ENCODE results near the gene BPIFB1.

BPIFB1 gene

GRCh38 chr20:33309631-33310030 is 26.6 kb downstream of the BPIFB1 start:
- TF ChIP-seq CTCF (IDR thresholded peaks at IDR 0.05) = no peak
- H2AFZ ChIP-seq = no peak overlapping the region
- H3K4me3 ChIP-seq (ENCODE audit: low read depth, low read length) = no peak overlapping the region
- no peaks in the 10 kb centered on the region for H3K36me3 ChIP-seq (ENCODE audit: control insufficient read depth, insufficient read depth, low read length)
- no peak overlapping the region for H3K9ac ChIP-seq
- H3K27ac ChIP-seq = no peak overlapping the region
- no peaks in the 10 kb centered on the region for H3K4me1 ChIP-seq
- H3K27me3 ChIP-seq (ENCODE audit: control insufficient read depth, insufficient read depth, low read length) = no peaks in the 10 kb centered on the region
- no peak overlapping the region for H3K4me2 ChIP-seq (ENCODE audit: low read length)
- no peaks in the 10 kb centered on the region for H3K9me3 ChIP-seq (ENCODE audit: control insufficient read depth, low read length)
- no peaks in the 10 kb centered on the region for H3K79me2 ChIP-seq

GRCh38 chr20:33310327-33310899 is 27.4 kb downstream of the BPIFB1 start:
- Histone ChIP-seq H3K27me3 (ENCODE audit: control insufficient read depth, insufficient read depth, low read length) (no peaks in the 10 kb centered on the region), H2AFZ (no peak overlapping the region), H3K27ac (no peak overlapping the region), H3K4me1 (no peaks in the 10 kb centered on the region), H3K36me3 (ENCODE audit: control insufficient read depth, insufficient read depth, low read length) (no peaks in the 10 kb centered on the region), H3K4me2 (ENCODE audit: low read length) (no peak overlapping the region), H3K79me2 (no peaks in the 10 kb centered on the region), H3K4me3 (ENCODE audit: low read depth, low read length) (no peak overlapping the region), H3K9me3 (ENCODE audit: control insufficient read depth, low read length) (no peaks in the 10 kb centered on the region), H3K9ac (no peak overlapping the region)
- no peak for TF ChIP-seq CTCF (IDR thresholded peaks at IDR 0.05)

GRCh38 chr20:33311011-33311410 is 28.0 kb downstream of the BPIFB1 start:
- H3K79me2 ChIP-seq = no peaks in the 10 kb centered on the region
- no peaks in the 10 kb centered on the region for H3K27me3 ChIP-seq (ENCODE audit: control insufficient read depth, insufficient read depth, low read length)
- H3K27ac ChIP-seq = no peak overlapping the region
- H3K4me2 ChIP-seq (ENCODE audit: low read length) = no peak overlapping the region
- no peaks in the 10 kb centered on the region for H3K36me3 ChIP-seq (ENCODE audit: control insufficient read depth, insufficient read depth, low read length)
- H3K4me1 ChIP-seq = no peaks in the 10 kb centered on the region
- no peak for TF ChIP-seq CTCF (IDR thresholded peaks at IDR 0.05)
- H3K9ac ChIP-seq = no peak overlapping the region
- H3K4me3 ChIP-seq (ENCODE audit: low read depth, low read length) = no peak overlapping the region
- no peaks in the 10 kb centered on the region for H3K9me3 ChIP-seq (ENCODE audit: control insufficient read depth, low read length)
- no peak overlapping the region for H2AFZ ChIP-seq

- Histone ChIP-seq H3K9ac (no peak overlapping the region), H3K4me3 (ENCODE audit: low read depth, low read length) (no peak overlapping the region), H3K27ac (no peak overlapping the region), H3K79me2 (no peaks in the 10 kb centered on the region), H3K4me1 (no peaks in the 10 kb centered on the region), H2AFZ (no peak overlapping the region), H3K36me3 (ENCODE audit: control insufficient read depth, insufficient read depth, low read length) (no peaks in the 10 kb centered on the region), H3K4me2 (ENCODE audit: low read length) (no peak overlapping the region), H3K9me3 (ENCODE audit: control insufficient read depth, low read length) (no peaks in the 10 kb centered on the region), H3K27me3 (ENCODE audit: control insufficient read depth, insufficient read depth, low read length) (no peaks in the 10 kb centered on the region)
- TF ChIP-seq CTCF (IDR thresholded peaks at IDR 0.05) = no peak
These were observed 29.0 kb downstream of the BPIFB1 start for GRCh38 chr20:33311996-33312395.

GRCh38 chr20:33312583-33312982 is 29.6 kb downstream of the BPIFB1 start:
- no peaks in the 10 kb centered on the region for H3K9me3 ChIP-seq (ENCODE audit: control insufficient read depth, low read length)
- H3K9ac ChIP-seq = no peak overlapping the region
- H3K27ac ChIP-seq = no peak overlapping the region
- no peaks in the 10 kb centered on the region for H3K27me3 ChIP-seq (ENCODE audit: control insufficient read depth, insufficient read depth, low read length)
- TF ChIP-seq CTCF (IDR thresholded peaks at IDR 0.05) = no peak
- no peaks in the 10 kb centered on the region for H3K4me1 ChIP-seq
- no peak overlapping the region for H3K4me2 ChIP-seq (ENCODE audit: low read length)
- no peak overlapping the region for H3K4me3 ChIP-seq (ENCODE audit: low read depth, low read length)
- no peaks in the 10 kb centered on the region for H3K79me2 ChIP-seq
- no peak overlapping the region for H2AFZ ChIP-seq
- H3K36me3 ChIP-seq (ENCODE audit: control insufficient read depth, insufficient read depth, low read length) = no peaks in the 10 kb centered on the region
